Epithelial cell of proximal tubule (primary cell): Measurements from ENCODE around the gene PPP1R13B. TPM values are rescaled to one million over a fixed set of nuclear protein-coding genes. Genes with fewer than 3 reads are reported as not detected.
A peak's percentile ranks its signal among the peaks of the same experiment; 100 is the strongest.

Experiments used
- DNase-seq: peaks from one replicate; pipeline ENCODE4 v3.0.0-alpha.2; 2011; ENCODE audit warnings: low read depth
- H3K4me3 ChIP-seq: 2 replicates; pipeline ENCODE4 v1.5.1; 2011; ENCODE audit warnings: low read depth, mild to moderate bottlenecking, low read length
- CTCF ChIP-seq: conservative IDR thresholded peaks from 2 replicates; pipeline ENCODE4 v1.5.1; 2012; ENCODE audit warnings: low read depth, mild to moderate bottlenecking, low read length
- total RNA-seq: library from RNA; depleted of rRNA; stranded (reverse); fragments of >200 nt; gene quantifications from 2 replicates; pipeline ENCODE4 v1.2.3, GENCODE V29; 2015

PPP1R13B gene
- 6.4 and 11.1 TPM in 2 replicates for total RNA-seq

- no peak for DNase-seq
- H3K4me3 ChIP-seq, result peak within 1 kb of the TSS; percentile 84
- no peak for TF ChIP-seq CTCF
Observed at GRCh38 chr14:103847451-103848174, at the start of gene PPP1R13B. Gene PPP1R13B (minus strand): TSS chr14:103847575. CDS start chr14:103847307, 268 bp downstream.

GRCh38 chr14:103896578-103896977 is 49.2 kb upstream of the PPP1R13B start:
- DNase-seq, result no peak
- no peak overlapping the region for H3K4me3 ChIP-seq
- TF ChIP-seq CTCF, result no peak

DNA sequence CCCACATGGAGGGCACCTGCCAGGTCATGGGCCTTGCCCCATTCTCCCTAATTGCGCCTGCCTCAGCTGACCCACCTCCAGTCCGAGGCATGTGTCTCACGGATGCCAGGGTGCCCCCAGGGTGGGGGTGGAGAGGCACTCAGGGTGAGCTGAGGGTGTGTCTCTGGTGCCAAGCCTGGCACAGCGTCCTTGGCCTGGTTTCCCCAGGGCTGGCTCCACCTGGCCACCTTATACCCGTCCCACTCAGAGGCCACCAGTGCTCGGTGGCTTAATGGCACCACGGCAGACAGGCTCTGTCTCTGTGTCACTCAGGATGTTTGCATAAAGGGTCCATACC is 47.3 kb upstream of the PPP1R13B start:
- no peak overlapping the region for H3K4me3 ChIP-seq
- no peak for TF ChIP-seq CTCF
- DNase-seq, result no peak

DNA sequence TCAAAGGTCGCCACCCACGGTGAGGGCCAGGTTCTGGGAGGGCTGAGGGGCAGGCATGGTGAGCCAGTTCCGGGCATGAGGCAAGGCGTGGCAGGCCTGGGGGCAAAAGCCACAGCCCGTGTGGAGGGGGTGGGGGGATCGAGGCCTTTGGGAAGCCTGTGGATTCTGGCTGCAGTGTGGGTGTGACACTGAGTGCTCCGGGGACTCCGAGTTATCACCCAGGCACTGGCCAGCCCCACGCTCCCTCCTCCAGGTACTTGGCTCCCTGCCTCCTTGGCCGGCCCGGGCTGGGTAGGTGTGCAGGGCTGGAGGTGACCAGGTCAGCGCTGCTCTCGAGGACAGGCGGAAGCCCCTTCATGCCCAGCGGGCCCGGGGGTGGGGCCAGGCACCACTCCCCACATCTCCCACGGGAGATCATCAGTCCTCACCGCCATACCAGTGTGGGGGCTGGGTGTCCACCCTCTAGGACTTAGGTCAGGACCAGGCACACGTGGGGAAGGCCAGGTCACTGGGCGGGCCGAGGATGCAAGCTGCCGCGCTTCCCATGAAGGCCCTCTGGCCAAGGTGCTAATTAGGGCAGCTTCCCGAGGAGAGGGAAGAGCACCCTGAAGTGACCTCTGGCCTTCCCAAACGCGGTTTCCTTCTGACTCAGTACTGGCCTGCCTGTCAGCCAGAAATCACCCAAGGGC is 46.8 kb upstream of the PPP1R13B start:
- H3K4me3 ChIP-seq, result no peak overlapping the region
- no peak for TF ChIP-seq CTCF
- no peak for DNase-seq

DNA sequence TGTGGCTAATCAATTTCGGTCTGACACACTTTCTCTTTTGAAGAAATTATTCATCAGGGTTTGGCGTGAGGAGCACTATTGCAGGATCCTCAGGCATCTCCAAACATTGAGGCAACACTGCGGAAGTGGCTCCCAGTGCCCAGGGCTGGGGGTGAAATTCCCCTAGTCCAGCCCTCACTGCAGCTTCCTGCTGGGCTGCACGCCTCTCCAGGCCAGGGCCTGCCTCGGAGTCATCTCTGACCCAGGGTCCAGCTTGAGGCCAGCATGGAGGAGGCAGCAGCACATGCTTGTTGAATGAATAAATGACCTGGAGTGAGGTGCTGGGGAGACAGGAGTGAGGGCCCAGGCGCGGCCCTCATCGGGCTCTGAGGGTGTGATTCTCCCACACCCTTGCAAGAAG is 44.9 kb upstream of the PPP1R13B start:
- no peak for TF ChIP-seq CTCF

GRCh38 chr14:103891667-103892215 is 44.4 kb upstream of the PPP1R13B start:
- no peak for TF ChIP-seq CTCF
- H3K4me3 ChIP-seq, result no peak overlapping the region
- no peak for DNase-seq

More for the DNA sequence above, 44.9 kb upstream of the PPP1R13B start:
- DNase-seq, result no peak
- no peak overlapping the region for H3K4me3 ChIP-seq
